ENCODE data around the gene ZMYND19.
"Not testable (repeated sequence)": the region's sequence is repeated elsewhere in the genome, so short reads cannot be mapped to it uniquely, and the experiment has no call there.

ZMYND19 gene

DNA sequence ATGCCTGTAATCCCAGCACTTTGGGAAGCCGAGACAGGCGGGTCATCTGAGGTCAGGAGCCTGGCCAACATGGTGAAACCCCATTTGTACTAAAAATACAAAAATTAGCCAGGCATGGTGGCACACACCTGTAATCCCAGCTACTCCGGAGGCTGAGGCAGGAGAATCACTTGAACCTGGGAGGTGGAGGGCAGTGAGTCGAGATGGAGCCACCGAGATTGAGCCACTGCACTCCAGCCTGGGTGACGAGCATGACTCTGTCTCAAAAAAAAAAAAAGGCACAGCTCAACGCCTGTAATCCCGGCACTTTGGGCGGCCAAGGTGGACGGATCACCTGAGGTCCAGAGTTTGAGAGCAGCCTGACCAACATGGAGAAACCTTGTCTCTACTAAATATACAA lies 36.7 kb downstream of the ZMYND19 start:
- DNase-seq, result not testable (repeated sequence)

- no peak for DNase-seq
These were observed 38.1 kb downstream of the ZMYND19 start for GRCh38 chr9:137552022-137552768.

DNA sequence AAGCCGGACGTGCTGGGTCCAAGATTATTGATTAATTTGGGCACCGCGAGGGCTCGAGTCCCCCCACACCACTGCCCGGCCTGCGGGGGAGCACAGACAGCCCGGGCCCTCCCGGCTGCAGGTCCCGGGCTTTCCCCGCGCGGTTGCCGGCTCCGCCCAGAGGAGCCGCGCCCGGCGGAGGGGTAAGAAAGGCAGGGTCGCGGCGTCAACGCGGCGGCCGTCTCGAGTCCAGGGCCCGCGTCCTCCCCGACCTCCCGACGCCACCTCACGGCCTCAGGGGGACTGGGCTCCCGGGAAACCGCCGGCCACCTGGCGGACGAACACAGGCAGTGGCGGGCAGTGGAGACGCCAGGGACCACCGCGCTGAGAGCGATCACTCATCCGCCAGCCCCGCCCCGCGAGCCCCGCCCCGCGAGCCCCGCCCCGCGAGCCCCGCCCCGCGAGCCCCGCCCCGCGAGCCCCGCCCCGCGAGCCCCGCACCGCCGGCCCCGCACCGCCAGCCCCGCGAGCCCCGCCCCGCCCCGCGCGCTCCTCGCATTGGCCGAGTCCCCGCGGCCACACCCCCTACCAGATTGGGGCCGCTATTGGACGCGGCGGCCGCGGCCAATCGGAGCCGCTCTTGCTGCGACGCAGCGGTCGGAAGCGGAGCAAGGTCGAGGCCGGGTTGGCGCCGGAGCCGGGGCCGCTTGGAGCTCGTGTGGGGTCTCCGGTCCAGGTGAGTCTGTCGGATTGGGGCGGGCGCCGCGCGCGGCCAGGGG lies 38.9 kb downstream of the ZMYND19 start, which contains the start of gene MRPL41:
TSS of gene MRPL41 (plus strand) at position 616 of the 758 bp plus-strand sequence. CDS start 203 bp downstream, outside the sequence.
- DNase-seq, result peak; percentile 60

- not testable (repeated sequence) for DNase-seq
These were observed 39.4 kb downstream of the ZMYND19 start for GRCh38 chr9:137550958-137551263.

GRCh38 chr9:137550231-137550621 lies 40.1 kb downstream of the ZMYND19 start, which contains the start of gene PNPLA7:
Gene PNPLA7, minus strand, starts transcription at chr9:137550402. Its CDS starts 205 bp downstream, at chr9:137550197.
- peak; percentile 74 for DNase-seq

GRCh38 chr9:137547687-137548543 lies 42.4 kb downstream of the ZMYND19 start:
- DNase-seq, result no peak

GRCh38 chr9:137545123-137545522 lies 45.2 kb downstream of the ZMYND19 start:
- DNase-seq, result no peak

DNA sequence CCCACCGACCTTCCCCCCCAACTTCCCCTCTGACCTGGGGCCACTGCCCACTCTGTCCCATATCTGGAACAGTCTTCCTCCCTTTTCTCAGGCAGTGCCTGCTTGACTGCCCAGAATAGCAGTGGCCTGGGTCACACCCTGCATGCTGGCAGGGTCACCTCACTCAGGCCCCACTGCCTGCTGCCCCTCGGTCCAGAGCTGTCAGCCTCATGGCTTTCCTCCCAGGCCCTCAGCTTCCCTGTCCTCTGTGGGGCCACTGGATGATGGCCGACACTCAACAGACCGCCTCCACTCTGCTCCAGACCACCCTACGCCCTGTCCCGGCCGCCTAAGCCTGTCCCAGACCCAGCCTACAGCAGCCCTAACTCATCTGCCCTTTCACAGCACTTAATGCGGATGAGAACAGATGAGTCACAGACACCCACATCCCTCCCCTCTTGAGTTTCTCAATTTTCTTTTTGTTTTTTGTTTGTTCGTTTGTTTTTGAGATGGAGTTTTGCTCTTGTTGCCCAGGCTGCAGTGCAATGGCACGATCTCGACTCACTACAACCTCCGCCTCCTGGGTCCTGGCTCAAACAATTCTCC lies 46.0 kb downstream of the ZMYND19 start:
- no peak for DNase-seq

- no peak for DNase-seq
These were observed 46.9 kb downstream of the ZMYND19 start for GRCh38 chr9:137543237-137543963.

DNA sequence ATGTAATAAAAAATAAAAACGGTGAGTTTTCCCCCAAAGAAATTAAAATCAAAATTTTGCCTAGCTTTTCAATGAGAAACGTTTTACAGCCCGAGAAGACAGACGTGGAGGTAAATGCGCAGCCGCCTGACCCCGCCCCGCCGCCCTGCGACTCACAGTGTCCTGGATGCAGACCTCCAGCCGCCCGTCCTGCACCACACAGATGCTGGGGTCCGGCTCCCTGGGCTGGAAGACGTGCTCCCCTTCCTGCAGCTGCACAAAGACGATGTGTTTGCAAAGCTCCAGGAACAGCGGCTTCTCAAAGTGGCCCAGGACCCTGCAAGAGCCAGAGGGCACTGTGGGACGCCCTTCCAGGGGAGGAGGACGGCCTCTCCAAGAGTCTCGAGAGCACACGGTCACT lies 47.8 kb downstream of the ZMYND19 start:
- DNase-seq, result no peak

- no peak for DNase-seq
These were observed 49.8 kb downstream of the ZMYND19 start for GRCh38 chr9:137540536-137540935.

DNA sequence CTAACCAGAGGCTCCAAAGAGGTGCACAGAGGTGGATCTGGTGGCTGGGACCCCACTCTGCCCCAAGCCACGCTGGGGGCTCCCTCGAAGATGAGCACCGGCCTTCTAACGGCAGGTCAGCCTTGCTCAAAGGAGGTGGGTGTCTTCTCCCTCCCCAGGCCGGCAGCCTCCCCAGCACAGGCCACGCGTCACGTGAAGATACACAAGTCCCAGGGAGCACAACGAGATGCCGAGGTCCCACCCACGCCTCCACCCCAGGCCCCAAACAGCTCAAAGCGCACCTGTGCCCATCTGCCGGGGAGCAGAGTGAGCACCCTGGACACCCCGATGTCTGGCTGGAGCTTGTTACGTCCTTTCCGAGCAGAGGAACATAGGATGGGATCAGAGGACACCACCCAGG lies 52.3 kb downstream of the ZMYND19 start:
- no peak for DNase-seq

DNA sequence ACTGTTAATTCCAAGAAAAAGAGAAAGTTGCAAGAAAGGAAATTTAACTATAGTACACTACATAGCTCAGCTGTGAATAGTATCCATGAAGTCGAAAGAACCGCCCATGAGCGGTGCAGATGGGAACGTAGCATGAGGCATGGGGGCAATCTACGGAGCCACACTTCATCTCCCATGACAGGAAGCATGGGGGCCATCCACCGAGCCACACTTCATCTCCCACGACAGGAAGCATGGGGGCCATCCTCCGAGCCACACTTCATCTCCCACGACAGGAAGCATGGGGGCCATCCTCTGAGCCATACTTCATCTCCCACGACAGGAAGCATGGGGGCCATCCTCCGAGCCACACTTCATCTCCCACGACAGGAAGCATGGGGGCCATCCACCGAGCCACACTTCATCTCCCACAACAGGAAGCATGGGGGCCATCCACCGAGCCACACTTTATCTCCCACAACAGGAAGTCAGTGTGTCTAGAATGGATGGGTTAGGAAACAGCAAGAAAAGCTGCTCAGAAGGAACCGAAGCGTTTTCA lies 53.6 kb downstream of the ZMYND19 start:
- not testable (repeated sequence) for DNase-seq

DNA sequence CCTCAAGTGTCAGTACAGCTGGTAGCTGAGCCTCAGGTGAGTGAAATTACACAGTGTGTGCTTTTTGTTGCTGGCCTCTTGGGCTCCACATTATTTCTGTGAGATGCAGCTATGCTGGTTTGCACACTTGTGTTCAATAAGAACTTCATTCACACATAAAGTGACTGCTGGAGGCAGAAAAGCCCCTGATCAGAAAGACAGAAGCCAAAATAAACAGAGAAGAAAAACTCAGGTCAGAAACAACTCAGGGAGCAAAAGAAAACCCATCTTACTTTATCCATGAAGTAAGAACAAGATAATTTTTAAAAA lies 55.2 kb downstream of the ZMYND19 start:
- no peak for DNase-seq

- peak; percentile 66 for DNase-seq
These were observed 55.8 kb downstream of the ZMYND19 start for GRCh38 chr9:137534256-137535119.

- DNase-seq, result not testable (repeated sequence)
These were observed 57.3 kb downstream of the ZMYND19 start for GRCh38 chr9:137532891-137533468.

Measured in DMS79 (cell line).